OCI-LY1 (cell line): Measurements from ENCODE around the gene RBBP8.

Source experiments
- H2AFZ ChIP-seq: fragments of 200-600 bp; sonication (generic), shearing (Covaris generic); 2 replicates; pipeline ENCODE4 v1.6.0; 2014; ENCODE audit warnings: antibody characterized with exemption, mild to moderate bottlenecking, low read length
- H3F3A ChIP-seq: fragments of 200-600 bp; sonication (generic), shearing (Covaris generic); 2 replicates; pipeline ENCODE4 v1.6.0; 2014; ENCODE audit warnings: mild to moderate bottlenecking, antibody characterized with exemption, low read length, moderate library complexity; ENCODE audit not compliant: insufficient read depth
- H3K27ac ChIP-seq: fragments of 200-600 bp; sonication (generic); 2 replicates; pipeline ENCODE4 v1.5.1; 2014; ENCODE audit warnings: low read length, mixed run types, mild to moderate bottlenecking, low read depth; ENCODE audit not compliant: poor library complexity, severe bottlenecking
- H3K27me3 ChIP-seq: fragments of 200-600 bp; sonication (generic); 2 replicates; pipeline ENCODE4 v1.6.0; 2014; ENCODE audit warnings: antibody characterized with exemption, mild to moderate bottlenecking, low read length, moderate library complexity; ENCODE audit not compliant: insufficient read depth
- H3K36me3 ChIP-seq: fragments of 200-600 bp; sonication (generic); 2 replicates; pipeline ENCODE4 v1.6.1; 2014; ENCODE audit warnings: mild to moderate bottlenecking, antibody characterized with exemption, low read length, moderate library complexity, mixed read lengths; ENCODE audit not compliant: insufficient read depth
- H3K4me1 ChIP-seq: fragments of 200-600 bp; sonication (generic); 2 replicates; pipeline ENCODE4 v1.5.1; 2014; ENCODE audit warnings: mild to moderate bottlenecking, low read length, moderate library complexity; ENCODE audit not compliant: insufficient read depth, severe bottlenecking
- H3K4me2 ChIP-seq: fragments of 200-600 bp; sonication (generic), shearing (Covaris generic); 2 replicates; pipeline ENCODE4 v1.6.1; 2014; ENCODE audit warnings: low read length
- H3K4me3 ChIP-seq: fragments of 200-600 bp; sonication (generic); 2 replicates; pipeline ENCODE4 v1.5.1; 2014; ENCODE audit warnings: low read length, low read depth, mild to moderate bottlenecking, mixed read lengths; ENCODE audit not compliant: poor library complexity, severe bottlenecking
- H3K79me2 ChIP-seq: fragments of 200-600 bp; shearing (Covaris generic); 2 replicates; pipeline ENCODE4 v1.6.1; 2016; ENCODE audit warnings: mixed run types, low read length, mixed read lengths; ENCODE audit not compliant: insufficient read depth
- H3K9ac ChIP-seq: fragments of 200-600 bp; sonication (generic), shearing (Covaris generic); 2 replicates; pipeline ENCODE4 v1.6.1; 2014; ENCODE audit warnings: mild to moderate bottlenecking, low read length, mixed read lengths
- H3K9me2 ChIP-seq: fragments of 200-600 bp; sonication (generic), shearing (Covaris generic); 2 replicates; pipeline ENCODE4 v1.6.1; 2014; ENCODE audit warnings: low read depth, mild to moderate bottlenecking, low read length, mixed read lengths
- H3K9me3 ChIP-seq: fragments of 200-600 bp; shearing (Covaris generic); 2 replicates; pipeline ENCODE4 v1.6.1; 2014; ENCODE audit warnings: low read length, mixed read lengths
- H4K20me1 ChIP-seq: fragments of 200-600 bp; sonication (generic), shearing (Covaris generic); 2 replicates; pipeline ENCODE4 v1.6.0; 2016; ENCODE audit warnings: mild to moderate bottlenecking, low read length; ENCODE audit not compliant: insufficient read depth
- EZH2 ChIP-seq: fragments of 200-600 bp; sonication (generic), shearing (Covaris generic); IDR thresholded peaks from 2 replicates; pipeline ENCODE4 v1.8.0; 2017; ENCODE audit warnings: borderline replicate concordance, mixed run types, mild to moderate bottlenecking, antibody characterized with exemption, low read length, moderate library complexity, mixed read lengths
- TF ChIP-seq, protein P1 (sequence below): fragments of 200-600 bp; sonication (generic), shearing (Covaris generic); IDR thresholded peaks from 2 replicates; pipeline ENCODE4 v1.5.1; 2017; ENCODE audit warnings: mild to moderate bottlenecking, antibody characterized with exemption, low read length, moderate library complexity, mixed read lengths

The RBBP8 gene

DNA sequence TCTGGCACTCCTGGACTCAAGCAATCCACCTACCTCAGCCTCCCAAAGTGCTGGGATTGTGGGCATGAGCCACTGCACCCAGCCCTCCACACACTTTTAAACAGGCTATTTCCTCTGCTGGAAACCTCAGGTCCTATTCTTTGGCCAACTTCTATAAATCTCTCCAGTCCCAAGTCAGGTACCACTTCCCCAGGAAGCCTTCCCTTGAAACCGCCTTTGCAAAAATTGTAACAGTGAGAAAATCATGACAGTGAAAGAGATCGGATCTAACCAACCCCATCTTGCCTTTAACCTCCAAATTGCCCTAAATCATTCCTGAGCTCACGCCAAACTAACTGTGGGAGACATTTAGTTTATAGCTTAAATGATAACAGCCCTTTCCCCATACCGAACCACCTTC lies 134.9 kb downstream of the RBBP8 start:
- Histone ChIP-seq H3K9me2 (no peaks in the 10 kb centered on the region), H3K27ac (peak overlapping the region; percentile 28), H3K9me3 (peaks cover 5% of the 10 kb centered on the region; the same call in 1 of the 2 replicates), H3F3A (no peaks in the 10 kb centered on the region), H3K4me3 (no peak overlapping the region), H3K79me2 (no peaks in the 10 kb centered on the region), H3K36me3 (no peaks in the 10 kb centered on the region; the same call in 1 of the 2 replicates), H3K27me3 (no peaks in the 10 kb centered on the region), H3K4me2 (no peak overlapping the region), H4K20me1 (no peaks in the 10 kb centered on the region), H3K4me1 (peaks cover 31% of the 10 kb centered on the region), H2AFZ (no peak overlapping the region), H3K9ac (no peak overlapping the region)
- TF ChIP-seq EZH2 = no peak
- TF ChIP-seq, protein P1, sequence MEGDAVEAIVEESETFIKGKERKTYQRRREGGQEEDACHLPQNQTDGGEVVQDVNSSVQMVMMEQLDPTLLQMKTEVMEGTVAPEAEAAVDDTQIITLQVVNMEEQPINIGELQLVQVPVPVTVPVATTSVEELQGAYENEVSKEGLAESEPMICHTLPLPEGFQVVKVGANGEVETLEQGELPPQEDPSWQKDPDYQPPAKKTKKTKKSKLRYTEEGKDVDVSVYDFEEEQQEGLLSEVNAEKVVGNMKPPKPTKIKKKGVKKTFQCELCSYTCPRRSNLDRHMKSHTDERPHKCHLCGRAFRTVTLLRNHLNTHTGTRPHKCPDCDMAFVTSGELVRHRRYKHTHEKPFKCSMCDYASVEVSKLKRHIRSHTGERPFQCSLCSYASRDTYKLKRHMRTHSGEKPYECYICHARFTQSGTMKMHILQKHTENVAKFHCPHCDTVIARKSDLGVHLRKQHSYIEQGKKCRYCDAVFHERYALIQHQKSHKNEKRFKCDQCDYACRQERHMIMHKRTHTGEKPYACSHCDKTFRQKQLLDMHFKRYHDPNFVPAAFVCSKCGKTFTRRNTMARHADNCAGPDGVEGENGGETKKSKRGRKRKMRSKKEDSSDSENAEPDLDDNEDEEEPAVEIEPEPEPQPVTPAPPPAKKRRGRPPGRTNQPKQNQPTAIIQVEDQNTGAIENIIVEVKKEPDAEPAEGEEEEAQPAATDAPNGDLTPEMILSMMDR = no peak

DNA sequence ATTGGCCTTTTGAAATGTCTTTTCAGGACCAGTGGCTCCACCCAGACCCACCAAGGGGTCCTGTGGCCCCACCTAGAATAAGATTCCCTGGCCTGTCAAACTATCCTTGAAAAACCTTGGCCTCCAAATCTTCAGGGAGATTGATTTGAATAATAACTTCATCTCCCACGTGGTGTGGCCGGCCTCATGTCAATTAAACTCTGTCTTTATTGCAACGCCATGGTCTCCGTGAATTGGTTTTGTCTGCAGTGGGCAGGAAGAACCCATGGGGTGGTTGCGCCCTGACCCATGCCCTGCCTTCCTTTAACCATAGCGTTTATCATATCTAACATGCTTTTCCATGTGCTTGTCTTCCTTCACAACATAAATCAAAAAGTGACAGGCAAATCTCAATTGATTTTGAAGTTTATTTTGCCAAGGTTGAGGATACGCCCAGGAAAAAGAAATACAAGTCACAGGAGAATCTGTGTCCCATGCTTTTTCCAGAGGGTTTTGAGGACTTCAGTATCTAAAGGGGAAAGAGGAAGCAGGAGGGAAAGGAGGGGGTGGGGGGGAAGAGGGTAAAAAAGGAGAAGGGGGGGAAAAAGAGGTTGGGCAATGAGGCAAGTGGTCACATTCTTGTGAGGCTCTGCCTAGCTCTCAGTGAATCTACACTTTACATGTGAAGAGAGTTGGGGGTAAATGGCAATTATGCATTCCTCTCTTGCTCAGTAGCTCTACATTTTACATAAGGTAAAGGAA lies 135.6 kb downstream of the RBBP8 start:
- H3K36me3 ChIP-seq = no peaks in the 10 kb centered on the region; the same call in 1 of the 2 replicates
- TF ChIP-seq, protein P1 = no peak
- TF ChIP-seq EZH2 = no peak

DNA sequence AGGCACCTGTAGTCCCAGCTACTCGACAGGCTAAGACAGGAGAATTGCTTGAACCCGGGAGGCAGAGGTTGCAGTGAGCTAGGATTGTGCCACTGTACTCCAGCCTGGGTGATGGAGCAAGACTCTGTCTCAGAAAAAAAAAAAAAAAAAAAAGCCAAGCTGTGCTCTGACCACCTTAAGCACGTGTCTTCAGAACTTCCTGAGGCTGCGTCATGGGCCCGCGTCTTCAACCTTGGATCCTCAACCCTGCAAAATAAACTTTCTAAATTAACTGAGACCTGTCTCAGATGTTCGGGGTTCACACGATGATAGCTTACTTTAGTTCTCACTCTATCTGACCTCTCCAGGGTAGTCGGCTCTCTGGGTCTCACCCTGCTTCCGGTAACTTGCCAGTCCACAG lies 136.4 kb downstream of the RBBP8 start:
- H3K4me1 ChIP-seq = peaks cover 36% of the 10 kb centered on the region
- no peak overlapping the region for H3K27ac ChIP-seq
- H3K9me2 ChIP-seq = no peaks in the 10 kb centered on the region
- H3K36me3 ChIP-seq = no peaks in the 10 kb centered on the region
- TF ChIP-seq EZH2 = no peak
- TF ChIP-seq, protein P1 = no peak
- H3K4me2 ChIP-seq = no peak overlapping the region
- no peaks in the 10 kb centered on the region; the same call in 1 of the 2 replicates for H3K9me3 ChIP-seq
- no peak overlapping the region for H3K4me3 ChIP-seq
- no peaks in the 10 kb centered on the region for H3K27me3 ChIP-seq
- no peaks in the 10 kb centered on the region for H3K79me2 ChIP-seq
- no peak overlapping the region for H3K9ac ChIP-seq
- no peaks in the 10 kb centered on the region for H3F3A ChIP-seq
- H4K20me1 ChIP-seq = no peaks in the 10 kb centered on the region
- no peak overlapping the region for H2AFZ ChIP-seq

More for the DNA sequence above, 135.6 kb downstream of the RBBP8 start:
- H3K27ac ChIP-seq = peak overlapping the region; percentile 28
- H3K9me3 ChIP-seq = no peaks in the 10 kb centered on the region; the same call in 1 of the 2 replicates
- no peaks in the 10 kb centered on the region for H4K20me1 ChIP-seq
- no peaks in the 10 kb centered on the region for H3F3A ChIP-seq
- H3K4me3 ChIP-seq = no peak overlapping the region
- H3K4me1 ChIP-seq = peaks cover 31% of the 10 kb centered on the region
- H3K27me3 ChIP-seq = no peaks in the 10 kb centered on the region
- H3K9ac ChIP-seq = no peak overlapping the region
- no peak overlapping the region for H3K4me2 ChIP-seq
- H2AFZ ChIP-seq = 0 out of 2 replicates have a peak overlapping the region, but pooled peaks have one; percentile 30
- H3K79me2 ChIP-seq = no peaks in the 10 kb centered on the region
- H3K9me2 ChIP-seq = no peaks in the 10 kb centered on the region
